OCI-LY7 (cell line): ENCODE data around the gene NUP210.

Source experiments
- EZH2phosphoT487 ChIP-seq: fragments of 200-600 bp; sonication (generic); IDR thresholded peaks from 2 replicates; pipeline ENCODE4 v1.6.1; 2018; ENCODE audit warnings: low read depth, borderline replicate concordance, mild to moderate bottlenecking, mixed run types, antibody characterized with exemption, low read length, moderate library complexity, mixed read lengths
- TF ChIP-seq, protein P1 (sequence below): fragments of 200-600 bp; sonication (generic); conservative IDR thresholded peaks from 2 replicates; pipeline ENCODE4 v1.5.1; 2014; ENCODE audit warnings: mild to moderate bottlenecking, antibody characterized with exemption, low read length, moderate library complexity, mixed read lengths

- TF ChIP-seq, protein P1, sequence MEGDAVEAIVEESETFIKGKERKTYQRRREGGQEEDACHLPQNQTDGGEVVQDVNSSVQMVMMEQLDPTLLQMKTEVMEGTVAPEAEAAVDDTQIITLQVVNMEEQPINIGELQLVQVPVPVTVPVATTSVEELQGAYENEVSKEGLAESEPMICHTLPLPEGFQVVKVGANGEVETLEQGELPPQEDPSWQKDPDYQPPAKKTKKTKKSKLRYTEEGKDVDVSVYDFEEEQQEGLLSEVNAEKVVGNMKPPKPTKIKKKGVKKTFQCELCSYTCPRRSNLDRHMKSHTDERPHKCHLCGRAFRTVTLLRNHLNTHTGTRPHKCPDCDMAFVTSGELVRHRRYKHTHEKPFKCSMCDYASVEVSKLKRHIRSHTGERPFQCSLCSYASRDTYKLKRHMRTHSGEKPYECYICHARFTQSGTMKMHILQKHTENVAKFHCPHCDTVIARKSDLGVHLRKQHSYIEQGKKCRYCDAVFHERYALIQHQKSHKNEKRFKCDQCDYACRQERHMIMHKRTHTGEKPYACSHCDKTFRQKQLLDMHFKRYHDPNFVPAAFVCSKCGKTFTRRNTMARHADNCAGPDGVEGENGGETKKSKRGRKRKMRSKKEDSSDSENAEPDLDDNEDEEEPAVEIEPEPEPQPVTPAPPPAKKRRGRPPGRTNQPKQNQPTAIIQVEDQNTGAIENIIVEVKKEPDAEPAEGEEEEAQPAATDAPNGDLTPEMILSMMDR, result no peak
- TF ChIP-seq EZH2phosphoT487, result no peak
These were observed 60.2 kb downstream of the NUP210 start for GRCh38 chr3:13359916-13360315.
